Nephron progenitor cell (in vitro differentiated cells): Measurements from ENCODE around the gene SEC62.
A peak's percentile ranks its signal among the peaks of the same experiment; 100 is the strongest.

Experiments used
- DNase-seq: peaks from one replicate; pipeline ENCODE4 v3.0.0; 2021
- H3K27ac Mint-ChIP-seq: 2 replicates; pipeline ENCODE4 v1.8.0; 2021; ENCODE audit warnings: mild to moderate bottlenecking, moderate library complexity, mixed read lengths
- H3K27me3 Mint-ChIP-seq: 2 replicates; pipeline ENCODE4 v1.8.0; 2021; ENCODE audit warnings: mild to moderate bottlenecking, low read depth, mixed read lengths; ENCODE audit not compliant: poor library complexity
- H3K36me3 Mint-ChIP-seq: 2 replicates; pipeline ENCODE4 v1.8.0; 2021; ENCODE audit warnings: low read depth, mixed read lengths
- H3K4me1 Mint-ChIP-seq: 2 replicates; pipeline ENCODE4 v1.8.0; 2021; ENCODE audit warnings: mixed read lengths
- H3K4me3 Mint-ChIP-seq: 2 replicates; pipeline ENCODE4 v1.8.0; 2021; ENCODE audit warnings: mild to moderate bottlenecking, moderate library complexity, mixed read lengths
- H3K9me3 Mint-ChIP-seq: 2 replicates; pipeline ENCODE4 v1.8.0; 2021; ENCODE audit warnings: mild to moderate bottlenecking, moderate library complexity, mixed read lengths
- TF ChIP-seq, protein P1 (sequence below): fragments of 200-600 bp; sonication (generic); IDR thresholded peaks from 2 replicates; pipeline ENCODE4 v1.5.0; 2021; ENCODE audit warnings: antibody characterized with exemption

The SEC62 gene

GRCh38 chr3:169969174-169970095, 2.8 kb downstream of the SEC62 start:
- no peak for DNase-seq
- peak overlapping the region; percentile 94 for H3K4me3 Mint-ChIP-seq
- peaks cover 4% of the 10 kb centered on the region for H3K9me3 Mint-ChIP-seq
- peaks cover 42% of the 10 kb centered on the region for H3K4me1 Mint-ChIP-seq
- H3K27me3 Mint-ChIP-seq = peaks cover 2% of the 10 kb centered on the region
- no peak overlapping the region for H3K27ac Mint-ChIP-seq
- TF ChIP-seq, protein P1, sequence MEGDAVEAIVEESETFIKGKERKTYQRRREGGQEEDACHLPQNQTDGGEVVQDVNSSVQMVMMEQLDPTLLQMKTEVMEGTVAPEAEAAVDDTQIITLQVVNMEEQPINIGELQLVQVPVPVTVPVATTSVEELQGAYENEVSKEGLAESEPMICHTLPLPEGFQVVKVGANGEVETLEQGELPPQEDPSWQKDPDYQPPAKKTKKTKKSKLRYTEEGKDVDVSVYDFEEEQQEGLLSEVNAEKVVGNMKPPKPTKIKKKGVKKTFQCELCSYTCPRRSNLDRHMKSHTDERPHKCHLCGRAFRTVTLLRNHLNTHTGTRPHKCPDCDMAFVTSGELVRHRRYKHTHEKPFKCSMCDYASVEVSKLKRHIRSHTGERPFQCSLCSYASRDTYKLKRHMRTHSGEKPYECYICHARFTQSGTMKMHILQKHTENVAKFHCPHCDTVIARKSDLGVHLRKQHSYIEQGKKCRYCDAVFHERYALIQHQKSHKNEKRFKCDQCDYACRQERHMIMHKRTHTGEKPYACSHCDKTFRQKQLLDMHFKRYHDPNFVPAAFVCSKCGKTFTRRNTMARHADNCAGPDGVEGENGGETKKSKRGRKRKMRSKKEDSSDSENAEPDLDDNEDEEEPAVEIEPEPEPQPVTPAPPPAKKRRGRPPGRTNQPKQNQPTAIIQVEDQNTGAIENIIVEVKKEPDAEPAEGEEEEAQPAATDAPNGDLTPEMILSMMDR = no peak
- peaks cover 31% of the 10 kb centered on the region for H3K36me3 Mint-ChIP-seq

GRCh38 chr3:169970847-169971246, 4.2 kb downstream of the SEC62 start:
- Mint-ChIP-seq H3K27ac (no peak overlapping the region), H3K4me3 (no peak overlapping the region), H3K4me1 (peaks cover 38% of the 10 kb centered on the region), H3K27me3 (no peaks in the 10 kb centered on the region), H3K36me3 (peaks cover 39% of the 10 kb centered on the region), H3K9me3 (no peaks in the 10 kb centered on the region)
- DNase-seq = no peak
- TF ChIP-seq, protein P1 = no peak

- H3K4me3 Mint-ChIP-seq = no peak overlapping the region
- no peak for DNase-seq
- H3K27ac Mint-ChIP-seq = no peak overlapping the region
- peaks cover 32% of the 10 kb centered on the region for H3K4me1 Mint-ChIP-seq
- H3K36me3 Mint-ChIP-seq = peaks cover 45% of the 10 kb centered on the region
- no peaks in the 10 kb centered on the region for H3K9me3 Mint-ChIP-seq
- TF ChIP-seq, protein P1 = no peak
- no peaks in the 10 kb centered on the region for H3K27me3 Mint-ChIP-seq
These were observed 4.9 kb downstream of the SEC62 start for GRCh38 chr3:169971522-169971921.

- Mint-ChIP-seq H3K27ac (no peak overlapping the region), H3K27me3 (no peaks in the 10 kb centered on the region), H3K4me3 (no peak overlapping the region), H3K4me1 (no peaks in the 10 kb centered on the region), H3K36me3 (peaks cover 66% of the 10 kb centered on the region), H3K9me3 (no peaks in the 10 kb centered on the region)
- TF ChIP-seq, protein P1 = no peak
- DNase-seq = no peak
These were observed 13.4 kb downstream of the SEC62 start for GRCh38 chr3:169980055-169980454.

DNA sequence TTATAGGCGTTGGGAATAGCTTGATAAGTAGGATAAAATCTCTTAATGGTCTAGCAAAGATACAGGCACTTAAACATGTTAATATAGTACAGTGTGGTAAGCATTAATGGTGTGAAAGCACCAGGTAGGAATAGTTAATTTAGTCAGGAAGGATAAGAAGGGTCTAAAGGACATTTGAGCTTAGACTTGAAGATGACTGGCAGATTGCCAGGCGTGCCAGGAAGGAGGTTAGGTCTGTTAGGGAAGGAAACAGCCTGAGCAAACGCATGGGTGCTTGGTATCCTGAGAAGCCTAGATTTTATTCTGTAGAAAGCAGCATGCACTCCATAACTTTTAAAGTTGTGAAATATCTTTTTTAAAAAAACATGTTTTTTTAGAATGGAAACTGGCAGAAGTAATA, 17.7 kb downstream of the SEC62 start:
- Mint-ChIP-seq H3K4me3 (no peak overlapping the region), H3K27me3 (no peaks in the 10 kb centered on the region), H3K36me3 (peaks cover 84% of the 10 kb centered on the region), H3K9me3 (no peaks in the 10 kb centered on the region), H3K4me1 (no peaks in the 10 kb centered on the region), H3K27ac (peak overlapping the region; percentile 29)
- TF ChIP-seq, protein P1 = no peak
- DNase-seq = no peak

- no peaks in the 10 kb centered on the region for H3K27me3 Mint-ChIP-seq
- DNase-seq = no peak
- no peak overlapping the region for H3K4me3 Mint-ChIP-seq
- TF ChIP-seq, protein P1 = no peak
- no peaks in the 10 kb centered on the region for H3K9me3 Mint-ChIP-seq
- H3K27ac Mint-ChIP-seq = no peak overlapping the region
- H3K4me1 Mint-ChIP-seq = no peaks in the 10 kb centered on the region
- H3K36me3 Mint-ChIP-seq = peaks cover 56% of the 10 kb centered on the region
These were observed 23.8 kb downstream of the SEC62 start for GRCh38 chr3:169990431-169990830.
